Prostate gland (tissue), 2 donors: ENCODE data around the gene ECM1. TPM values are rescaled to one million over a fixed set of nuclear protein-coding genes. Genes with fewer than 3 reads are reported as not detected.

ENCODE experiments used
- DNase-seq: peaks from one replicate; pipeline ENCODE4 v3.0.0-alpha.2; 2019; ENCODE audit warnings: low spot score
- H3K27ac ChIP-seq, 2 donors: fragments of 200-600 bp; sonication (generic); 2 replicates each; pipeline ENCODE4 v1.5.1; 2017 to 2019
- H3K27me3 ChIP-seq: fragments of 200-600 bp; sonication (generic); replicated peaks from 2 replicates; pipeline ENCODE4 v1.5.1; 2019; ENCODE audit not compliant: insufficient read depth
- H3K36me3 ChIP-seq, 2 donors: fragments of 200-600 bp; sonication (generic); 1 replicate in 1 of 2; 2 replicates in 1 of 2; pipeline versions ENCODE4 v1.5.1 to v1.8.1; 2017 to 2019
- H3K4me1 ChIP-seq: fragments of 200-600 bp; sonication (generic); replicated peaks from 2 replicates; pipeline ENCODE4 v1.5.1; 2019
- H3K4me3 ChIP-seq, 2 donors: fragments of 200-600 bp; sonication (generic); 2 replicates each; pipeline ENCODE4 v1.5.1; 2017 to 2019
- H3K9me3 ChIP-seq: fragments of 200-600 bp; sonication (generic); 2 replicates; pipeline ENCODE4 v1.5.1; 2017
- POLR2A ChIP-seq: fragments of 450-650 bp; IDR thresholded peaks from one replicate; pipeline ENCODE4 v1.6.1; 2016; ENCODE audit warnings: antibody characterized with exemption, mild to moderate bottlenecking
- POLR2AphosphoS5 ChIP-seq: sonication (generic); formaldehyde crosslinking; IDR thresholded peaks from one replicate; pipeline ENCODE4 v1.6.1; 2017; ENCODE audit warnings: antibody characterized with exemption
- WGBS: methylation state at CpG from one replicate; pipeline ENCODE4 v1.1.5; 2018; 5-methylcytosine and 5-hydroxymethylcytosine counted together
- intact Hi-C: fragments of 100-400 bp; cut with DNase I; formaldehyde crosslinking; loops from one replicate; pipeline ENCODE4 v1.14.2; 2022
- total RNA-seq, 2 donors: library from RNA; depleted of rRNA; stranded (reverse); fragments of >200 nt; gene quantifications; one replicate each; pipeline ENCODE4 v1.1.0, GENCODE V29; 2016
- TF ChIP-seq, protein P1 (sequence below), 4 experiments: fragments of 200-600 bp in 2 of 4; fragments of 450-650 bp in 2 of 4; sonication (generic) in 2 of 4; IDR thresholded peaks; 1 replicate in 3 of 4; 2 replicates in 1 of 4; pipeline ENCODE4 v1.5.1; 2016 to 2019; ENCODE audit warnings: antibody characterized with exemption in 4 of 4, mild to moderate bottlenecking in 2 of 4, moderate library complexity in 2 of 4

The ECM1 gene
- total RNA-seq, 2 donors from 2014 or later, result 4.7 to 12.3 TPM

DNA sequence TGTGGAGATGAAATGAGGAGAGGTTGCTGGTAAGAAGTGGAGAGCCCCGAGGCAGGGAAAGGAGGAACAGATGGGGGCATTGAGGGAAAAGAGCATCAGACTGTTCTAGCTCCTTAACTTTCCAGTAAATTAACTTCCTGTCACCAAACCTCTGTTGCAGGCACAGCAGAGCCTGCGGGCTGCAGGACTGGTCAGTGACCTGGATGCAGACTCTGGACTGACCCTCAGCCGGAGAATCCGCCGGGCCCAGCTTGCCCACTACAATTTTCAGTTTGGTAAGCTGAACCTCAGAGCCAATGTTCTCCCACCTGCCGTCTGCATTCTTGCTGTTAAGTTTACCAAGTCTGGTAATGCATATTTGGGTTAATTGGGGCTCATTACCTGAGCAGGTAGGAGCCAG is 2.5 kb upstream of the ECM1 start:
- TF ChIP-seq, protein P1, sequence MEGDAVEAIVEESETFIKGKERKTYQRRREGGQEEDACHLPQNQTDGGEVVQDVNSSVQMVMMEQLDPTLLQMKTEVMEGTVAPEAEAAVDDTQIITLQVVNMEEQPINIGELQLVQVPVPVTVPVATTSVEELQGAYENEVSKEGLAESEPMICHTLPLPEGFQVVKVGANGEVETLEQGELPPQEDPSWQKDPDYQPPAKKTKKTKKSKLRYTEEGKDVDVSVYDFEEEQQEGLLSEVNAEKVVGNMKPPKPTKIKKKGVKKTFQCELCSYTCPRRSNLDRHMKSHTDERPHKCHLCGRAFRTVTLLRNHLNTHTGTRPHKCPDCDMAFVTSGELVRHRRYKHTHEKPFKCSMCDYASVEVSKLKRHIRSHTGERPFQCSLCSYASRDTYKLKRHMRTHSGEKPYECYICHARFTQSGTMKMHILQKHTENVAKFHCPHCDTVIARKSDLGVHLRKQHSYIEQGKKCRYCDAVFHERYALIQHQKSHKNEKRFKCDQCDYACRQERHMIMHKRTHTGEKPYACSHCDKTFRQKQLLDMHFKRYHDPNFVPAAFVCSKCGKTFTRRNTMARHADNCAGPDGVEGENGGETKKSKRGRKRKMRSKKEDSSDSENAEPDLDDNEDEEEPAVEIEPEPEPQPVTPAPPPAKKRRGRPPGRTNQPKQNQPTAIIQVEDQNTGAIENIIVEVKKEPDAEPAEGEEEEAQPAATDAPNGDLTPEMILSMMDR (IDR thresholded peaks at IDR 0.05), result no peak
- TF ChIP-seq POLR2A (no peak), POLR2AphosphoS5 (no peak)
- no peak for DNase-seq
- Histone ChIP-seq H3K27me3 (no peaks in the 10 kb centered on the region), H3K27ac (no peak overlapping the region), H3K4me1 (no peaks in the 10 kb centered on the region), H3K9me3 (no peaks in the 10 kb centered on the region), H3K4me3 (no peak overlapping the region), H3K36me3 (peaks cover 4 to 9% of the 10 kb centered on the region in 2 donors)
- intact Hi-C loops, result no loop called here
- WGBS, result 80% methylated on average over 6 of the region's 6 CpGs

DNA sequence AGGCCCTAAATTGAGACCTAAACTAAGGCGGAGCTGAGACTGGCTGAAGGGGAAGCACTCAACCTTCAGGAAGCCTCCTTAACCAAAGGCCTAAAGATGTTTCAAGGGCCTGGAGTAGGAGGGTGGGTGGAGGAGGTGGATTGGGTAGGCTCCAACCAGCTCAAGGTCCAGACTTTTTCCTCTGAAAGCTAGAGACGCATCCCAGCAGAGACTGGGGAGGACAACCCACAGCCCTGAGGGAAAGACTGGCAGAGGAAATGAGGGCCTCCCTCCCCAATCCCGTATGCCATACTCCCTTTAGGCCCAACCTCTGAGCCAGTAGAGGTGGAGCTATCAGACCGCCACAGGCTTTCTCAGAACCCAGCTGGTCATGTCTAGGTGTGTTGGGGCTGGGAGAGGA is 1.1 kb downstream of the ECM1 start:
- intact Hi-C loops, result no loop called here
- no peaks in the 10 kb centered on the region for H3K27me3 ChIP-seq
- H3K27ac ChIP-seq, result no peak overlapping the region
- H3K4me3 ChIP-seq, result no peak overlapping the region
- no peaks in the 10 kb centered on the region for H3K9me3 ChIP-seq
- no peak for DNase-seq
- peaks cover 4 to 9% of the 10 kb centered on the region in 2 donors for H3K36me3 ChIP-seq
- TF ChIP-seq POLR2A (no peak), POLR2AphosphoS5 (no peak)
- TF ChIP-seq, protein P1 (IDR thresholded peaks at IDR 0.05), result no peak
- H3K4me1 ChIP-seq, result no peaks in the 10 kb centered on the region
- 71% methylated on average over 4 of the region's 4 CpGs for WGBS

DNA sequence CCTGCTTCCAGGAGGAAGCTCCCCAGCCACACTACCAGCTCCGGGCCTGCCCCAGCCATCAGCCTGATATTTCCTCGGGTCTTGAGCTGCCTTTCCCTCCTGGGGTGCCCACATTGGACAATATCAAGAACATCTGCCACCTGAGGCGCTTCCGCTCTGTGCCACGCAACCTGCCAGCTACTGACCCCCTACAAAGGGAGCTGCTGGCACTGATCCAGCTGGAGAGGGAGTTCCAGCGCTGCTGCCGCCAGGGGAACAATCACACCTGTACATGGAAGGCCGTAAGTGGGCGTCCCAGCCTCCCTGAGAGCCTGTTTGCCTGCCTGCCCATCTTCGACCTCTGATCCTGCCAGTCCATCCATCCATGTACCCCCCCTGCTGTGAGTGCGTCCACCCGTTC is 3.6 kb downstream of the ECM1 start:
- Histone ChIP-seq H3K27me3 (no peaks in the 10 kb centered on the region), H3K36me3 (peaks cover 0 to 4% of the 10 kb centered on the region in 2 donors), H3K9me3 (no peaks in the 10 kb centered on the region), H3K4me3 (no peak overlapping the region), H3K27ac (no peak overlapping the region), H3K4me1 (no peaks in the 10 kb centered on the region)
- DNase-seq, result no peak
- whole genome bisulfite sequencing, result 71% methylated on average over 12 of the region's 12 CpGs
- TF ChIP-seq POLR2AphosphoS5 (no peak), POLR2A (no peak)
- TF ChIP-seq, protein P1 (IDR thresholded peaks at IDR 0.05), result no peak
- intact Hi-C loops, result no loop called here

DNA sequence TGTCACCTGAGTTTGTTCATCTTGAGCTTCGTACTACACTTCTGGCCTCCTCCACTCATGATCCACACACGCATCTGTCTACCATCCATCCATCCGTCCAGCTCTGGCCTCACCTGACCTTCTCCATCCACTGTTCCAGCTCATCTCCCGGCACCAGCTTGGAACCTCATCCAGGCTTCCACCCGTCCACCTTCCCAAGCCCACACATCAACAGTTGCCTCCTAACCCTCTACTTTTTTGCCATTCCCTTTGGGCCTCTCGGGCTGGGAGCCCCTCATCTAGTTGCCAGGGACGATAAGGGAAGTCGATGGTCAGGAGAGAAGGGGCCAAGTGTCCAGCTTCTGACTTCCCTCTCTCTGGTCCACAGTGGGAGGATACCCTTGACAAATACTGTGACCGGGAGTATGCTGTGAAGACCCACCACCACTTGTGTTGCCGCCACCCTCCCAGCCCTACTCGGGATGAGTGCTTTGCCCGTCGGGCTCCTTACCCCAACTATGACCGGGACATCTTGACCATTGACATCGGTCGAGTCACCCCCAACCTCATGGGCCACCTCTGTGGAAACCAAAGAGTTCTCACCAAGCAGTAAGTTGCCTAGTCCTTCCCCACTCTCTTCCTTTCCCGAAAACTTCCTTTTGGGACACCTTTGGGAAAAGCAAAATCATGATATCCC is 4.2 kb downstream of the ECM1 start:
- no peaks in the 10 kb centered on the region for H3K36me3 ChIP-seq
- no peak for DNase-seq
- H3K27ac ChIP-seq, result no peak overlapping the region
- H3K9me3 ChIP-seq, result no peaks in the 10 kb centered on the region
- intact Hi-C loops, result no loop called here
- H3K4me3 ChIP-seq, result no peak overlapping the region
- TF ChIP-seq POLR2A (no peak), POLR2AphosphoS5 (no peak)
- TF ChIP-seq, protein P1 (IDR thresholded peaks at IDR 0.05), result no peak
- WGBS, result 87% methylated on average over 17 of the region's 17 CpGs
- H3K4me1 ChIP-seq, result no peaks in the 10 kb centered on the region
- no peaks in the 10 kb centered on the region for H3K27me3 ChIP-seq

DNA sequence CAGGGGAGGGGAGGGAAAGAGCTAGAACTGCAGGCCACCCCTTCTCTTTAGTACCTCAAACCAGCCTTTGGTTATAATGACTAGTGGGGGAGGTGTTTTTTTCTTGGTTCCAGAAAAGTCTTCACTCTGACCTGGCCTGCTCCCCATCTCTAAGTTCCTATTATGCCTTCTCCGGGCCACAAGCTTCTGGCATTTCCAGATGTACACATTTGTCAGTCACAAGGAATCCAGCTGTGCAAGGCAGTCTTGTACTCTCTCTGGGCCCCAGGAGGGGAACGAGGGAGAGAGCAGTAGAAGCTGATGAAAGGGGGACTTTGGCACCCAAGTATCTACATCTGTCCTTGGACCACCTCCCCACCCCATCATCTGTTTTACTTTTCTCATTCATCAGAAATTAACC is 4.9 kb downstream of the ECM1 start:
- Histone ChIP-seq H3K4me1 (no peaks in the 10 kb centered on the region), H3K27me3 (no peaks in the 10 kb centered on the region), H3K36me3 (no peaks in the 10 kb centered on the region), H3K4me3 (no peak overlapping the region), H3K9me3 (no peaks in the 10 kb centered on the region), H3K27ac (no peak overlapping the region)
- WGBS, result 81% methylated on average over 2 of the region's 2 CpGs
- intact Hi-C loops, result no loop called here
- TF ChIP-seq, protein P1 (IDR thresholded peaks at IDR 0.05), result no peak
- no peak for TF ChIP-seq POLR2AphosphoS5
- no peak for TF ChIP-seq POLR2A
- DNase-seq, result no peak
